ENCODE results near the gene PDPN.

Gene PDPN

DNA sequence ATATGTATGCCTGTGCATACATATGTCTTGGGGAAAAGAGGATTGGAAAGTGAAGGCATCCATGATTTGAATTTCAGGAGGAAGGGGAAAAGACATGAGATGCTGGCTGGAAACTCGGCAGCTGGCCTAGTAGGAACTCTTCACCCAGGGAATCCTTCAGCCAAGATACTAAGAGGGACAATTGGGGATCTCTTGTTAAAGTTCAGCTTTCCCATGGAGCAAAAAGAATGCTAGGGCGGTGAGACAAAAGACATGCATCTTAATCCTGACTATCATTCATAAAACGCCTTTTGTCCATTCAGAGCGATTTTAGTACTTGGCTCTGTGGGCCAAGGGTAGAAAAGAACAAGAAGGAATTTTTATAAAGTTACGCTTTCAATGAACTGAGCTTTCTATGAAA, 20.5 kb downstream of the PDPN start:
- DNase-seq (ENCODE audit: low read depth, low spot score), result no peak
- in situ Hi-C loops (cut with HindIII; ENCODE audit: low sequenced_read_pairs), result no loop called here
- no peak for TF ChIP-seq CTCF (IDR thresholded peaks at IDR 0.05; ENCODE audit: low read depth, low read length)
- no peak overlapping the region for H3K4me3 ChIP-seq (ENCODE audit: low read depth, low read length)

- TF ChIP-seq CTCF (IDR thresholded peaks at IDR 0.05; ENCODE audit: low read depth, low read length), result no peak
- DNase-seq (ENCODE audit: low read depth, low spot score), result peak; percentile 3
- no peak overlapping the region for H3K4me3 ChIP-seq (ENCODE audit: low read depth, low read length)
- in situ Hi-C loops (cut with HindIII; ENCODE audit: low sequenced_read_pairs), result no loop called here
These were observed 21.1 kb downstream of the PDPN start for GRCh38 chr1:13604721-13605120.

- TF ChIP-seq CTCF (IDR thresholded peaks at IDR 0.05; ENCODE audit: low read depth, low read length), result no peak
- peak; percentile 70 for DNase-seq (ENCODE audit: low read depth, low spot score)
- in situ Hi-C loops (cut with HindIII; ENCODE audit: low sequenced_read_pairs), result no loop called here
- no peak overlapping the region for H3K4me3 ChIP-seq (ENCODE audit: low read depth, low read length)
These were observed 21.5 kb downstream of the PDPN start for GRCh38 chr1:13605159-13605558.

DNA sequence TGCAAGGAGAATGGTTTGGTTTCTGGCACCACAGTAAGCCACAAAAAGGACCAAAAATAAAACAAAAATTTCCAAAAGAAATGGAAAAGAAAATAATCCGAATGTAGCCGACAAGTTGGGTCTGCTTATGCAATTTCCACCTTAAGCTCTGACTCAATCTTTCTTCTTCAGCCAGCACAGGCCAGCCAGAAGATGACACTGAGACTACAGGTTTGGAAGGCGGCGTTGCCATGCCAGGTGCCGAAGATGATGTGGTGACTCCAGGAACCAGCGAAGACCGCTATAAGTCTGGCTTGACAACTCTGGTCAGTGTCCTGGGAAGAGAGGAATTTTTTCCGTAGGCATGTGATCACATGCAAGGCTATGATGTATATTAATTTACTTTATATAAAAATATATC, 23.4 kb downstream of the PDPN start:
- in situ Hi-C loops (cut with HindIII; ENCODE audit: low sequenced_read_pairs), result no loop called here
- TF ChIP-seq CTCF (IDR thresholded peaks at IDR 0.05; ENCODE audit: low read depth, low read length), result no peak
- DNase-seq (ENCODE audit: low read depth, low spot score), result no peak
- H3K4me3 ChIP-seq (ENCODE audit: low read depth, low read length), result no peak overlapping the region

- no peak for TF ChIP-seq CTCF (IDR thresholded peaks at IDR 0.05; ENCODE audit: low read depth, low read length)
- in situ Hi-C loops (cut with HindIII; ENCODE audit: low sequenced_read_pairs), result no loop called here
- no peak for DNase-seq (ENCODE audit: low read depth, low spot score)
- H3K4me3 ChIP-seq (ENCODE audit: low read depth, low read length), result no peak overlapping the region
These were observed 32.6 kb downstream of the PDPN start for GRCh38 chr1:13616234-13616633.

DNA sequence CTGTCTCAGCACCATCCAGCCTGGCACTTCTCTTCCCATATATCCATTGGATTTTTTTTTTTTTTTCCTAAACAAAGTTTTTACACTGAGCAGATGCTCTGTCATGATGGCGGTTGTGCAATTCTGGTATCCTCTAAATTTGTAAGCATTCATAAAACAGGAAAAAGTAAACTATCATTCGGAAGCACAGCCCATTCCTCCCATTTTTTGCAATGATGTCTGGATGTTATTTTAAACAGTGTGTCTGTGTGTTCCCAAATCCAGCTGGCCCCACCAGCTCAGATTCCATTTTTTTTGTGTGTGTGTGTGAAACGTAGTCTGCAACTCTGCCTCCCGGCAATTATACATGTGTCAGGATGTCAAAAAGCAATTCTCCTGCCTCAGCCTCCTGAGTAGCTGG, 33.5 kb downstream of the PDPN start:
- no peak overlapping the region for H3K4me3 ChIP-seq (ENCODE audit: low read depth, low read length)
- no peak for TF ChIP-seq CTCF (IDR thresholded peaks at IDR 0.05; ENCODE audit: low read depth, low read length)
- in situ Hi-C loops (cut with HindIII; ENCODE audit: low sequenced_read_pairs), result no loop called here
- no peak for DNase-seq (ENCODE audit: low read depth, low spot score)

GRCh38 chr1:13617773-13618172, 34.1 kb downstream of the PDPN start:
- in situ Hi-C loops (cut with HindIII; ENCODE audit: low sequenced_read_pairs), result no loop called here
- no peak overlapping the region for H3K4me3 ChIP-seq (ENCODE audit: low read depth, low read length)
- TF ChIP-seq CTCF (IDR thresholded peaks at IDR 0.05; ENCODE audit: low read depth, low read length), result no peak
- DNase-seq (ENCODE audit: low read depth, low spot score), result no peak
